Esophagus muscularis mucosa (tissue), 4 donors: ENCODE results near the gene GALE.

Experiments
- CTCF ChIP-seq, 3 experiments: fragments of 200-600 bp in 2 of 3; fragments of 450-650 bp in 1 of 3; sonication (generic) in 2 of 3; IDR thresholded peaks; one replicate each; pipeline ENCODE4 v1.5.1; 2017 to 2019; ENCODE audit warnings: antibody characterized with exemption in 3 of 3, mild to moderate bottlenecking in 2 of 3, moderate library complexity in 1 of 3
- EP300 ChIP-seq: sonication (generic); formaldehyde crosslinking; IDR thresholded peaks from one replicate; pipeline ENCODE4 v1.6.1; 2017; ENCODE audit warnings: antibody characterized with exemption
- POLR2A ChIP-seq: fragments of 450-650 bp; IDR thresholded peaks from one replicate; pipeline ENCODE4 v1.6.1; 2017; ENCODE audit warnings: antibody characterized with exemption, moderate library complexity, mild to moderate bottlenecking, low read depth

- no peak for TF ChIP-seq CTCF (IDR thresholded peaks at IDR 0.05)
- TF ChIP-seq EP300 = no peak
- no peak for TF ChIP-seq POLR2A
These were observed 15.7 kb downstream of the GALE start for GRCh38 chr1:23784846-23785245.
